GM19035 (cell line): ENCODE measurements around the gene RAB30.

Source experiments
- ATAC-seq: cut with Tn5 transposase; IDR thresholded peaks from one replicate; pipeline ENCODE4 v1.9.1; 2021; ENCODE audit not compliant: unreplicated experiment

Gene RAB30

DNA sequence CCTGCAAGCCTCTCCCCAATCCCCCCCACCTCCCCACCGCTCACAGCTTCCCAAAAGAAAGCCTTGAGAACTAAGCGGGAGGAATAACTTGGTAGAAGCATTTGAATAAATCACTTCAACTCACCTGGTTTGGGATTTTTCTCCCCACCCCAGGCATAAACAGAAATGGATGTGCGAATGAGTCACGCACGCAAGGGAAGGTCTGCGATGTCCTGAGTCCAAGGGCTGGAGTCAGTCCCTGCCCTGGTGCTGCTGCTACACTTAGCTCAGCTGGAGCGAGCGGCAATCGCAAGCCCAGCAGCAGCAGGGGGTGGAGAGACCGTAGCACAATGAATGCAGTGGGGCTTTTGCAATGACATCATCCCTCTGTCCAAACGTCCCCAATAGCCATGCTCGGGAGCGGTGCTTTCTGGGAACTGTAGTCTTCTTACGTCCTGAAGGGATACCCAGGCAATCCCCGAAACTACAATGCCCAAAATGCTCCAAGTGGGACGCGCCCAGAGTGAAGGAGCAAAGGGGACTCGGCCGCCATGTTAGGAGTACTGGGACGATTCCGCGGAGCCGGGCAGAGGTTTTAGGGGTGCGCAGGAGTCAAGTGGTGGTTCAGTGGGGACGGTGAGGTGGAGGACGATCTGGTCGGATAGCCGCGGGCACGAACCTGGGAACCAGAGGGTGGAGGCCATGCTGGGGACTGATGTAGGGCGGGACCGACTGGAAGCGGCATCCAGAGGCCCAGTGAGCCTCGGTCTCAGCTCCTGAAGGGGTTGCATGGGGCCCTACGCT lies at the start of gene RAB30:
RAB30 (minus strand) TSS at position 331 of the 783 bp plus-strand sequence. CDS start 74,581 bp downstream, outside the sequence.
- peak; percentile 95 for ATAC-seq

- no peak for ATAC-seq
These were observed 48.6 kb upstream of the RAB30 start for GRCh38 chr11:83120327-83120726.

DNA sequence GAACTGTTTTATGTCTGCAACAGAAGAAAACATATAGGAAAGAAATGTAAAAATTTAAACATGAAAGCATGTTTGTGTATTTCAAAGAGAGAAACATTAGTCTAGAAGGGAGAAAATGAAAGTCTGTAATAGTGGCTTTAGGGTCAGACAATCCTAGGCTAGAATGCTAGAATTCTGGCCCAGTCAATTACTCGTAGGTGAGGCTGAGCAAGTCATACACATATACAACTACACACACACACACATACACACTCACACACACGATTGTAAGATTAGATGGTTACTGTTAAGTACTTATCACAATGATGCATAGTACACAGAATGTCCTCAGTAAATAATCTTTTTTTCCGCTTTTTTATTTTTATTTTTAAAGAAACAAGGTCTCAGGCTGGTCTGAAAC lies 47.5 kb upstream of the RAB30 start:
- no peak for ATAC-seq

DNA sequence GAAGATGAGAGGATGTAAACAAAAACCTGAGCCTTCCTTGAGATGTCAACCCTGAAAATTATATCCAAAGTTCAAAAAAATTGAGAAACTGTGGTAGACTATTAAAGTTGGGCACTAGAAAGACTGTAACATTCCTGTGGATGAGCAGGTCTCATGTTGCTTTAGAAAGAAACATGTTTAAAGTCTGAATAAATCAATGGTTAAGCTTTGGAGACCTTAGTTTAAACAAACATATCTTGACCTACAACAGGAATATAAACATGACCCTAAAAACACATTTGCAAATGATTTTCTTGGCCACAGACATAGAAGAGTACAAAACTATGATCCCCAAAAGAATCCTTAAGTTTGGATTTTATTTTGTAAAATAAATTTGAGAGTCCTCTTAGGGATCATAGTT lies 47.1 kb upstream of the RAB30 start:
- ATAC-seq: no peak

GRCh38 chr11:83116015-83116641 lies 44.4 kb upstream of the RAB30 start:
- ATAC-seq: no peak

DNA sequence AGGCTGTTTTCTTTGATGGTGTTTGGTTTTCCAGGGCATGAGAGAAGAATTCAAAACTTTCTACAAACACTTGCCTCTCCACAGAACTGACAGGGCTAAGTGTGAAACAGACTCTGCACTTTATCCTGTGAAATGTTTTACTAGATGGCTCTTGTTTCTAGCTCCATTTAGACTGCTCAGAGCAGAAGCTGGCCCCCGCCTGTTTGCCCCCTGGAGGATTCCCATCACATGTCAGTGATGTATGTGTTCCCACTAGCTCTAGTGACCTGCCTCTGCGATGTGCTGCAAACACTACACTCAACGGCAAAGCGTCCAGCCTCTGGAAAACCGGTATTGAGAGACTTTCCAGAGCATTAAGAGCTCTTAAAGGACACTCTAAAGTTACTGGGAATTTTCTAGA lies 43.9 kb upstream of the RAB30 start:
- ATAC-seq: no peak

DNA sequence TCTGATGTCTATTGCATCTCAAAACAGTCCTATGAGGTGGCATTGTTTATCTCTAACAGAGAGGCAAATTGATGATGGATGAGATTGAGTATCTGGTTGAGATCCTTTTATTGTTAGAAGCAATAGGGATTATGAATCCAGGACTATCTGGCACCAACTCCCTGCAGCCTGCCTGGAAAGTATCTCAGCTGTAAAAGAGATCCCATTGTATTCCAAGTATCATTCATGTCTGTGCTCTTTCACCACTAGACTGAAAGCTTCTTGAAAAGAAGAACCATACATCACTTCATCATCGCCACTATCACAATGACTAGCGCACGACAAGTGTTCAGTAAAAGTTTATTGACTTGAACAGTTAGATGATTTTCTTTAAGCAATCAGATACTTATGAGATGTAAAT lies 43.3 kb upstream of the RAB30 start:
- no peak for ATAC-seq

DNA sequence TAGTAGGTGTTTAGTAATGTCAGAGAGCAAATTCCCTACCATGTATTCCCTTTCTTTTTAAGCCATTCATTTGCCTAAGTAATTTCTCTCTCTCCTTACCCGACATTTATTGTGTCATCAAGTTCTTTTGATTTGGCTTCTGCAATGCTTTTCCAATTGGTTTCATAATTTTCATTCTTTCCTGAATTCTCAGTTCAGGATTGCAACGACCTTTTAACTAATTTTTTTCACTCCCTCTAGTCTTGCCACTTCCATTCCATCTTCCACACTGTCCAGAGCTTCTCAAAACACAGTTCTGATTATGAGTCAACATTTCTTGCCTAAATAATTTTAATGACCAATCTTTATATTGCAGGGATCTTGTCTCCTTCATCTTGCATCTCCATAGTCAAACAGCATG lies 41.2 kb upstream of the RAB30 start:
- no peak for ATAC-seq

DNA sequence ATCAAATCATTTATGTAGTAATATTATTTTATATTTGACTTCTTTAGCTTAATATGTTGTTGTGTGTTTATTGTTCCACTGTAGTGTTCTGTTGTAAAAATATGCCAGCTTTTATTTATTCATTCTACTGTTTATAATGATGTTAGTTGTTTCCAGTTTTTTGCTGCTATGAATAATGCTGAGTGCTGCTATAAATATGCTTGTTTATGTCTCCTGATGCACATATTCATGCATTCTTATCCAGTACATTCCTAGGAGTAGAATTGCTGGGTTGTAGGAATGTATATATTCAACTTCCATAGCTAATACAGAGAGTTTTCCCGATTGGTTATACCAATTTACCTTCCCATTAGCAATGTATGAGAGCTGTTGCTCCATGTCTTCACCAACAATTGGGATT lies 33.5 kb upstream of the RAB30 start:
- ATAC-seq: no peak

DNA sequence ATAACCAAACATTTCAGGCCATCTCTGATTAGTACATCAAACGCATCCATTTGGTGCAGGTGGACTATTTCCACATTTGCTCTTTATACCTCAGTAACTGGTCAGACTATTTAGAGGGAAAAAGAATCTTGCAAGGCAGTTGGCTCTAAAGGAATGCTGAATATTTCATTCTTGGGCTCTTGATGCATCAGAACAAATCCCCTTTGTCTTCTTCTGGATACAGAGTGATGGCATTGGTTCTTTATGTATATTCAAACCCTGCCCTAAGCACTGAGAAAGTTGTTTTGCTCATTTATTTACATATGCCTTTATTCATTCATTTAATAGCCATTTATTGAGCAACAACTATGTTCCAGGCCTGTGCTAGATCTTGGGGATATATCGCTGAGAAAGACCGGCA lies 31.1 kb upstream of the RAB30 start:
- ATAC-seq: no peak

GRCh38 chr11:83097429-83098075 lies 25.9 kb upstream of the RAB30 start:
- no peak for ATAC-seq

- ATAC-seq: no peak
These were observed 21.9 kb upstream of the RAB30 start for GRCh38 chr11:83093634-83094033.

DNA sequence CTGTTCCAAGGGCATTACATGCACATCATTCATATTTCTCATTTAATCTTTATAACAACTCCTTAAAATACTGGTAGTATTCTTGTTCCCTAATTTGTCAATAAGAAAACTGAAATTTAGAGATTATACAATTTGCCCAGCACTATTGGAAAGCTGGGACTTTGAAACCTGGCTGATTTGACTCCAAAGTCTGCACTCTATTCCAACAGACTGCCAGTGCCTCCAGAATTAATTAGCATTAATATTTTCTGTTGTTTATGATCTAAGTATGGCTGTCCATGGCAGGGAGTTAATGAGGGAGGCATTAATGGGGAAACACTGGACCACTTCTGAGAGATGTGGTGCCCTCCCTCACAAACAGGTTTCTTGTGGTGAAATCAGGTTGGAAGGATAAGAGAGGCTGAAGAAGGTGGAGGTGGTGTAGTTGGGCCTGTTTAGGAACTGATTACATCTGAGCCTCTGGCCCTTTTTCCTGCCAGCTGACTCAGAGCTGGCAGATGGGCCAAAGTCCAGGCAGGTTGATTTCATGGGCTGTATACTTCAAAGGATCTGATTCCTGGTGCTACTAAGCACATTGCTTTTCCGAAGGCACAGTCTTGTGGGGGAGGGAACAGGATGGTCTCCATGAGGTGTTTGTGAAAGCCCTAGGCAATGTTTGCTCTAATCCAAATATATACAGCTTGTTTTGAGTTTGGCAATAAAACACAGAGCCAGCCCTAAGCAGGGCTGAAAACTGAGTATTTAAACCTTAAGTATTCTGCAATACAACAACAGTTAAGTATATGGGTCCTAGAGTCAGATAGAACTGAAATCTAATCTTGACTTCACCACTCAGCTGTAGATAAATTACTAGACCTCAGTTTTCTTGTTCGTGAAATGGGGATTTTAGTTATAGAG lies 21.0 kb upstream of the RAB30 start:
- no peak for ATAC-seq

- ATAC-seq: no peak
These were observed 17.3 kb upstream of the RAB30 start for GRCh38 chr11:83088965-83089364.

DNA sequence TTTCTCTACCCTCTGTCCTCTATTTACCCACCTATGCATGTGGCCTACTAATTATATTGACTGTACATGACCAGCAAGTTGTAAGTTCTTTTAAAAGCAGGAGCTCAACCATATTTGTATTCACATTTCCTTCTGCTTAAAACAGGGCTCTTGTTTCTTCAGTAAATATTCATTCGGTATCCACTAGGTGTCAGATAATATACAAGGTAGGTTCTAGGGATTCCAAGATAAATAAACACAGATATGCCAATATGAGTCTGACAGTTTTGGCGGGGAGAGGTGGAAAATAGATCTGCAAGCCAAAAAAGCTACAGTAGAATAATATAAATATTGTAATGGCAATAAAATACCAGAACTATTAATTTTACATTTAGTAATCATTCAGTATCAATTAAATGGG lies 15.3 kb upstream of the RAB30 start:
- no peak for ATAC-seq

- no peak for ATAC-seq
These were observed 8.1 kb upstream of the RAB30 start for GRCh38 chr11:83079820-83080219.

GRCh38 chr11:83078269-83078668 lies 6.6 kb upstream of the RAB30 start:
- ATAC-seq: no peak

- ATAC-seq: no peak
These were observed 2.2 kb upstream of the RAB30 start for GRCh38 chr11:83073884-83074283.

GRCh38 chr11:83073258-83073657 lies 1.6 kb upstream of the RAB30 start:
- no peak for ATAC-seq

DNA sequence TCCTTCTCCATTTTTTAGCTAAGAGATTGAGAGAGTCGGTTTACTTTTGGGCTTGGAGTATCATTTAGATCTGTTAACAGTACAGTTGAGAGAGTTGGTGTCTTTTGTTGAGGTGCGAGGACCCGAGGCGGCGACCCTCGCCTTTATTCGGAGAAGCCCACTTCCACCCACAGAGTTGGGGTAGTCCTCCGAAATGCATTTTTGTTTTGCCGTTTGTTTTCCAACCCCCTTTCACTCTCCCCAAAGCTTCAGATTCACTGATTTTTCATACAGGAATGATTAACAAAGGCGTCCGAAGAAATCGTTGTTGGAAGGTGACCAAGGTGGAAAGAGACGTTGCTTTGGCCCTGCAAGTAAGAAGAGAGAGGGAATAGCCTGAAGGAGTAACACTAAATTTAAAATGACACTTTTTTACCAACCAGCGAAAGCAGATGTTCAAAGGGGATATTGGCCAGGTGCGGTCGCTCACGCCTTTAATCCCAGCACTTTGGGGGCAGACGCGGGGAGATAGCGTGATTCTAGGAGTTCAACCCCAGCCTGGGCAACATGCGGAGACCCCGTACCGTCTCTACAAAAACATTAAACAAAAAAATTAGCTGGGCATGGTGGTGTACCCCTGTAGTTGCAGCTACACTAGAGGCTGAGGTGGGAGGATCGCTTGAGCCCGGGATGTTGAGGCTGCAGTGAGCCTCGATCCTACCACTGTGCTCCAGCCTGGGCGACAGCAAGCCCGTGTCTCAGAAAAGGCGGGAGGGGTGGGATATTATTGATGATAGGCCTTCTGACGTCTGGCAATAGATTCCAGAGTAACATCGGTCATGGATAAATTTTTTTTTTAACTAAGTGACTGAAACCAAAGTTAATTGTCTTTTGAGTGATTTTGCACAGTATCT lies 899 bp upstream of the RAB30 start:
- ATAC-seq: no peak
